SH-SY5Y (cell line): Measurements from ENCODE around the gene AKT3.

ENCODE experiments used
- GATA2 ChIP-seq: IDR thresholded peaks from 2 replicates; pipeline ENCODE4 v1.6.1; 2011; ENCODE audit warnings: mild to moderate bottlenecking, low read depth, low read length
- GATA3 ChIP-seq: IDR thresholded peaks from 2 replicates; pipeline ENCODE4 v1.6.1; 2011; ENCODE audit warnings: low read depth, mild to moderate bottlenecking, low read length, moderate library complexity

Gene AKT3

GRCh38 chr1:243667133-243667532 lies 182.9 kb downstream of the AKT3 start:
- no peak for TF ChIP-seq GATA2
- no peak for TF ChIP-seq GATA3

GRCh38 chr1:243663651-243664050 lies 186.4 kb downstream of the AKT3 start:
- TF ChIP-seq GATA3 (no peak), GATA2 (no peak)

- TF ChIP-seq GATA3, result no peak
- TF ChIP-seq GATA2, result no peak
These were observed 191.4 kb downstream of the AKT3 start for GRCh38 chr1:243658594-243659105.

GRCh38 chr1:243657793-243658192 lies 192.2 kb downstream of the AKT3 start:
- TF ChIP-seq GATA3 (no peak), GATA2 (no peak)

GRCh38 chr1:243646841-243647240 lies 203.2 kb downstream of the AKT3 start:
- TF ChIP-seq GATA3 (no peak), GATA2 (no peak)

GRCh38 chr1:243645281-243645680 lies 204.8 kb downstream of the AKT3 start:
- TF ChIP-seq GATA2 (no peak), GATA3 (no peak)

- no peak for TF ChIP-seq GATA2
- no peak for TF ChIP-seq GATA3
These were observed 207.1 kb downstream of the AKT3 start for GRCh38 chr1:243642936-243643335.

- TF ChIP-seq GATA2 (no peak), GATA3 (no peak)
These were observed 210.9 kb downstream of the AKT3 start for GRCh38 chr1:243639027-243639658.

GRCh38 chr1:243638186-243638585 lies 211.9 kb downstream of the AKT3 start:
- TF ChIP-seq GATA2 (no peak), GATA3 (no peak)

- no peak for TF ChIP-seq GATA3
- no peak for TF ChIP-seq GATA2
These were observed 221.6 kb downstream of the AKT3 start for GRCh38 chr1:243628476-243628907.

GRCh38 chr1:243623841-243624240 lies 226.2 kb downstream of the AKT3 start:
- no peak for TF ChIP-seq GATA3
- no peak for TF ChIP-seq GATA2

- no peak for TF ChIP-seq GATA3
- TF ChIP-seq GATA2, result no peak
These were observed 228.1 kb downstream of the AKT3 start for GRCh38 chr1:243621973-243622372.

GRCh38 chr1:243620096-243620495 lies 229.9 kb downstream of the AKT3 start:
- TF ChIP-seq GATA2 (no peak), GATA3 (no peak)

GRCh38 chr1:243609698-243610097 lies 240.3 kb downstream of the AKT3 start:
- TF ChIP-seq GATA3, result no peak
- no peak for TF ChIP-seq GATA2

GRCh38 chr1:243605604-243606003 lies 244.4 kb downstream of the AKT3 start:
- TF ChIP-seq GATA2, result peak; percentile 56
- TF ChIP-seq GATA3, result no peak

GRCh38 chr1:243601720-243602119 lies 248.3 kb downstream of the AKT3 start:
- TF ChIP-seq GATA2 (no peak), GATA3 (no peak)

- TF ChIP-seq GATA3 (no peak), GATA2 (no peak)
These were observed 251.6 kb downstream of the AKT3 start for GRCh38 chr1:243598433-243598832.
